ENCODE measurements around the gene SLC35F2.

The SLC35F2 gene

DNA sequence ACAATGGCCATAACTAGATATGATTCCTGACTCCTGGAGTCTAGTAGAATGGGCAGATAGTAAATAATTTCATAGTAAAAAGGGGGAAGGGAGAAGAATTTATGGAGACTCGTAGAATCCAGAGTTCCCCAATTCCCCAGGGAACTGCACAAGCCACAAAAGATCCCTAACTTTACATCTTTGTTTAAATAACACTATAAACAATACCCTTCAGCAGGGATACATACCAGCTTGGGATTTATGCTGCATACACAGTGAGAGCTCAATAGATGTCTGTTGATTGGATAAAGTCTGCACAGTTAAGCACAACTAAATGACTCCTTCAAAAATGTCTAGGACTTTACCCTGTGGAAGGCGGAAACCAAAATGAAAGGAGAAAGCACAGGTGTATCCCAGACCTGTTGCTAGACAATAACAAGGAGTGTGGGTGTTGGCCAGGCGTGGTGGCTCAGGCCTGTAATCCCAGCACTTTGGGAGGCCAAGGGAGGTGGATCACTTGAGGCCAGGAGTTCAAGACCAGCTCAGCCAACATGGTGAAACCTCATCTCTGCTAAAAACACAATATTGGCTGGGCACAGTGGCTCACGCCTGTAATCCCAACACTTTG, 6.8 kb downstream of the SLC35F2 start:
- TF ChIP-seq, protein P1, sequence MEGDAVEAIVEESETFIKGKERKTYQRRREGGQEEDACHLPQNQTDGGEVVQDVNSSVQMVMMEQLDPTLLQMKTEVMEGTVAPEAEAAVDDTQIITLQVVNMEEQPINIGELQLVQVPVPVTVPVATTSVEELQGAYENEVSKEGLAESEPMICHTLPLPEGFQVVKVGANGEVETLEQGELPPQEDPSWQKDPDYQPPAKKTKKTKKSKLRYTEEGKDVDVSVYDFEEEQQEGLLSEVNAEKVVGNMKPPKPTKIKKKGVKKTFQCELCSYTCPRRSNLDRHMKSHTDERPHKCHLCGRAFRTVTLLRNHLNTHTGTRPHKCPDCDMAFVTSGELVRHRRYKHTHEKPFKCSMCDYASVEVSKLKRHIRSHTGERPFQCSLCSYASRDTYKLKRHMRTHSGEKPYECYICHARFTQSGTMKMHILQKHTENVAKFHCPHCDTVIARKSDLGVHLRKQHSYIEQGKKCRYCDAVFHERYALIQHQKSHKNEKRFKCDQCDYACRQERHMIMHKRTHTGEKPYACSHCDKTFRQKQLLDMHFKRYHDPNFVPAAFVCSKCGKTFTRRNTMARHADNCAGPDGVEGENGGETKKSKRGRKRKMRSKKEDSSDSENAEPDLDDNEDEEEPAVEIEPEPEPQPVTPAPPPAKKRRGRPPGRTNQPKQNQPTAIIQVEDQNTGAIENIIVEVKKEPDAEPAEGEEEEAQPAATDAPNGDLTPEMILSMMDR (IDR thresholded peaks at IDR 0.05; ENCODE audit: insufficient read depth, missing control alignments), result no peak
- DNase-seq (ENCODE audit: insufficient read length, low spot score) (no peak), FAIRE-seq (no peak)

DNA sequence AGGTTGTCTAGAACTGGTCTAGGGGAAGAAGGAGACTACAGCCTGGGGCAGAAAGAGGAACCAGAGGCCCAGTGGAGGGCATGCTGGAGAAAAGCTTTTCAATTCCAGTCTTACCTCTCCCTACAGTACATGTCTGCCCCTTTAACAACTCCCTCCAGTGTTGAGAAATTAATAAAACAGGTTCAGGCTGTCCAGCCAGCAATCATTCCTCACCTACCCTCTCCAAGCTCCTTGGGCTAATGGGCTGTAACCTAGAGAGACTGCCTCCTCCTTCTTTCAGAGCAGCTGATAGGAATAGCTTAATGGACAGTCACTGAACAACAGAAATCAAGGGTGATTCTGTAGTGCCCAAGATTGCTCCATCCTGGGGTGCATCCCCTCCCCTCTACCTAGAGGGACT, 8.8 kb downstream of the SLC35F2 start:
- no peak for FAIRE-seq
- DNase-seq (ENCODE audit: insufficient read length, low spot score), result no peak
- TF ChIP-seq, protein P1 (IDR thresholded peaks at IDR 0.05; ENCODE audit: insufficient read depth, missing control alignments), result no peak

DNA sequence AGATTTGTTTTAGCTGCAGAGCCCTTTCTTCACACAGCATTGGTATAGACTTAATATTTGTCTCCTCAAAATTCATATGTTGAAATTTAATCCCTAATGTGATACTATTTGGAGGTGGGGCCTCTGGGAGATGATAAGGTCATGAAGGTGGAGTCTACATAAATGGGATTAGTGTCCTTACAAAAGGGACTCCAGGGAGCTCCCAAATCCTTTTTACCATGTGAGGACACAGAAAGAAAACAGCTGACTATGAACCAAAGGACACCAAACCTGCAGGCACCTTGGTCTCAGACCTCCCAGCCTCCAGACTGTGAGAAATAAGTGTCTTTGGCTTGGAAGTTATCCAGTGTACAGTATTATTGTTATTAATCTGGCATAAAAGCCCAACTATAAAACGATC, 10.2 kb downstream of the SLC35F2 start:
- no peak for FAIRE-seq
- TF ChIP-seq, protein P1 (IDR thresholded peaks at IDR 0.05; ENCODE audit: insufficient read depth, missing control alignments), result no peak
- DNase-seq (ENCODE audit: insufficient read length, low spot score), result no peak

DNA sequence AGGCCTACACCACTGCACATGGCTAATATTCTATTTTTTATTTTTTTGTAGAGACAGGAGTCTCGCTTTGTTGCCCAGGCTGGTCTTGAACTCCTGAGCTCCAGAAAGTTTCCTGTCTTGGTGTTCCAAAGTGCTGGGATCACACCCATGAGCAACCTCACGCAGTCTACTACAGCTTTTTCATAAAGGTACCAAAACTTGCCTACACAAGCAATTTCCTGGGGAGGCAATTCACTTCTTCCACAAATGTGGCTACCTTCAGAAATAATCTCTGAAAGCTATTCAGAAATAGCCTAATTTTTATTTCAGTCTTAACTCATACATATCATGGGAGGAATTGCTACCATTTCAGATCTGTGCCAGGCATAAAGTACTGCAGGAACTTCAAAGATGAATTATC, 11.4 kb downstream of the SLC35F2 start:
- DNase-seq (ENCODE audit: insufficient read length, low spot score), result no peak
- no peak for FAIRE-seq
- TF ChIP-seq, protein P1 (IDR thresholded peaks at IDR 0.05; ENCODE audit: insufficient read depth, missing control alignments), result no peak

DNA sequence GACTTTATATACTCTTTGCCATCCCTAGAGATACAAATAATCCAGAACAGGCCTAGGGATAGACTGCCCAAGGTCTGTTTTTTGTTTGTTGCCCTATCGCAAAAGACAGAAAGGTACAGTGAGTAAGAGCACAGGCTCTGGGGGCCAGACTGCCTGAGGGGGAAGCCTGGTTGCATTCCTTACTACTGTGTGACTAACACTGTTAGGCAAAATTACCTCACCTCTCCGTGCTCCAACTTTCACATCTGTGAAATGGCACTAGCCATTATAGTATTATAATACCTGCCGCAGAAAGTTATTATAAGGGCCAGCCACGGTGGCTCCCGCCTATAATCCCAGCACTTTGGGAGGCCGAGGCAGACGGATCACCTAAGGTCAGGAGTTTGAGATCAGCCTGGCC, 14.5 kb downstream of the SLC35F2 start:
- TF ChIP-seq, protein P1 (IDR thresholded peaks at IDR 0.05; ENCODE audit: insufficient read depth, missing control alignments), result no peak
- FAIRE-seq, result no peak
- no peak for DNase-seq (ENCODE audit: insufficient read length, low spot score)

DNA sequence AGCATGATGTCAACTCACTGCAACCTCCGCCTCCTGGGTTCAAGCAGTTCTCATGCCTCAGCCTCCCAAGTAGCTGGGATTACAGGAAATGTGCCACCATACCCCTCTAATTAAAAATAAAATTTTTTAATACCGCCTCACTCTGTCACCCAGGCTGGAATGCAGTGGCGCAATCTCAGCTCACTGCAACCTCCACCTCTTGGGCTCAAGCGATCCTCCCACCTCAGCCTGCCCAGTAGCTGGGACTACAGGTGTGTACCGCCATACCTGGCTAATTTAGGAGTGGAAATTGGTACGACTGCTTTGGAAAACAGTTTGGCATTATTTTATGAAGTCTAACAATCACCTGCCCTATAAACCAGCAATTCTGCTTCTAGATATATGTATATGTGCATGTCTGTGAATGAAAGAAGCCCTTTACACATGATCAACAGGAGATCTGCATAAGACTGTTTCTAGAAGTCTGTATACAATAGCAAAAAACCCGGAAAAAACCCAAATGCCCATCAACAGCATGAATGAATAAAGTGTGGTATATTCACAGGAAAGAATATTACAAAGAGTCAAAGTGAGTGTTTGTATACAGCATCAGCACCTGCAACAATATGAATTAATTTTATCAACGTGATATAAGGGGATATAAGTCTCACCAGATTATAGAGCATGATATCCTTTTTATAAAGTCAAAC, 16.0 kb downstream of the SLC35F2 start:
- no peak for FAIRE-seq
- TF ChIP-seq, protein P1 (IDR thresholded peaks at IDR 0.05; ENCODE audit: insufficient read depth, missing control alignments), result no peak
- DNase-seq (ENCODE audit: insufficient read length, low spot score), result no peak

DNA sequence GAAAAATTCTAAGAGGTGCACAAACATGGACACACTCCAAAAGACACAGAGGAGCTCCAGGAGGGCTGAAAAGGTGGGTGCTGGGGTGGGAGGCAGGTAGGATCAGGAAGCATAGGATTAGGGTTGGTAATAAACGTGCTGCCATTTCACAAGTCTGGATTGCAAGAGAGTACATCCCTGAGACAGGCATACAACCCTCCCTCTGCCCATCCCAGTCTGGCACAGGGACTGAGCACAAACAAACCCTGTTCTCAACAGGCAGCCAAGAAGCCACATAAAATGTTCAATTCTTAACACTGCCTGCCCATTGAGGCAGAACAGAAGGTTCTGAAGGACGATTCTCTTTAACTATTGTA, 18.5 kb downstream of the SLC35F2 start:
- FAIRE-seq, result no peak
- TF ChIP-seq, protein P1 (IDR thresholded peaks at IDR 0.05; ENCODE audit: insufficient read depth, missing control alignments), result no peak
- no peak for DNase-seq (ENCODE audit: insufficient read length, low spot score)
